Measurements from ENCODE around the gene BRAT1. TPM values are rescaled to one million over a fixed set of nuclear protein-coding genes. Genes with fewer than 3 reads are reported as not detected.

Gene BRAT1
- total RNA-seq, 1 experiment from 2014 or later: 50.0 TPM

- H3K4me3 Mint-ChIP-seq: no peak overlapping the region
- ChIA-PET CTCF (interaction anchor here (0.6 to 2.3 kb wide), 6 partner anchors 12 to 106 kb away, joined by 3 to 7 read pairs (median 4); no protein-coding TSS in a partner anchor), POLR2A (no interaction called here)
- H3K27me3 Mint-ChIP-seq (ENCODE audit: low read depth): no peaks in the 10 kb centered on the region
- no peak for TF ChIP-seq ZNF317 (CRISPR knock-in tag; IDR thresholded peaks at IDR 0.05; ENCODE audit: borderline replicate concordance, low read depth)
- TF ChIP-seq ZNF219 (CRISPR knock-in tag; IDR thresholded peaks at IDR 0.05; ENCODE audit: borderline replicate concordance): no peak
- TF ChIP-seq MAX (CRISPR knock-in tag; IDR thresholded peaks at IDR 0.05): no peak
- TF ChIP-seq ZNF232 (CRISPR knock-in tag; IDR thresholded peaks at IDR 0.05): no peak
- TF ChIP-seq FOXJ3 (CRISPR knock-in tag; IDR thresholded peaks at IDR 0.05; ENCODE audit: borderline replicate concordance): no peak
- TF ChIP-seq USF2 (CRISPR knock-in tag; IDR thresholded peaks at IDR 0.05): no peak
- no peak for TF ChIP-seq MLX (CRISPR knock-in tag; IDR thresholded peaks at IDR 0.05)
- no peak for TF ChIP-seq CREM (CRISPR knock-in tag; IDR thresholded peaks at IDR 0.05)
- TF ChIP-seq USF1 (CRISPR knock-in tag; IDR thresholded peaks at IDR 0.05): no peak
- no peak for TF ChIP-seq NFE2L1 (CRISPR knock-in tag; IDR thresholded peaks at IDR 0.05)
- no peaks in the 10 kb centered on the region for H3K9me3 Mint-ChIP-seq
- ATAC-seq (no peak), DNase-seq (ENCODE audit: low spot score) (no peak)
- peaks cover 2% of the 10 kb centered on the region; the same call in 1 of the 2 replicates for H3K4me1 Mint-ChIP-seq
- H3K27ac Mint-ChIP-seq: peak overlapping the region; percentile 41; the same call in 1 of the 2 replicates
- no peaks in the 10 kb centered on the region for H3K36me3 Mint-ChIP-seq
These were observed 48.0 kb upstream of the BRAT1 start for GRCh38 chr7:2603044-2603965.

GRCh38 chr7:2602406-2603043 lies 47.2 kb upstream of the BRAT1 start:
- Mint-ChIP-seq H3K9me3 (no peaks in the 10 kb centered on the region), H3K4me3 (no peak overlapping the region), H3K4me1 (no peaks in the 10 kb centered on the region; the same call in 1 of the 2 replicates), H3K36me3 (no peaks in the 10 kb centered on the region), H3K27ac (no peak overlapping the region), H3K27me3 (ENCODE audit: low read depth) (no peaks in the 10 kb centered on the region)
- ChIA-PET POLR2A (no interaction called here), CTCF (interaction anchor here (0.7 to 2.3 kb wide), 3 partner anchors 68 to 107 kb away, joined by 3 to 7 read pairs (median 4); no protein-coding TSS in a partner anchor)
- DNase-seq (ENCODE audit: low spot score) (no peak), ATAC-seq (no peak)
- TF ChIP-seq USF1 (CRISPR knock-in tag; IDR thresholded peaks at IDR 0.05) (no peak), ZNF396 (CRISPR knock-in tag; IDR thresholded peaks at IDR 0.05; ENCODE audit: borderline replicate concordance) (no peak), ZNF512 (CRISPR knock-in tag; IDR thresholded peaks at IDR 0.05; ENCODE audit: borderline replicate concordance) (no peak), USF2 (CRISPR knock-in tag; IDR thresholded peaks at IDR 0.05) (no peak)

Measured in WTC11 (cell line).